Parathyroid adenoma (tissue), 2 donors: ENCODE results near the gene RBBP5.

Experiments used
- H2AFZ ChIP-seq: fragments of 300-600 bp; sonication (generic); one replicate; pipeline ENCODE4 v1.7.0; 2017; ENCODE audit warnings: antibody characterized with exemption, mild to moderate bottlenecking
- H3K27ac ChIP-seq: fragments of 300-600 bp; sonication (generic); one replicate; pipeline ENCODE4 v1.7.0; 2017
- H3K27me3 ChIP-seq: fragments of 300-600 bp; sonication (generic); one replicate; pipeline ENCODE4 v1.7.0; 2017; ENCODE audit warnings: low read length; ENCODE audit not compliant: control insufficient read depth, insufficient read depth
- H3K36me3 ChIP-seq: fragments of 300-600 bp; sonication (generic); one replicate; pipeline ENCODE4 v1.7.0; 2017; ENCODE audit warnings: low read length; ENCODE audit not compliant: control insufficient read depth, insufficient read depth
- H3K4me1 ChIP-seq: fragments of 300-600 bp; sonication (generic); one replicate; pipeline ENCODE4 v1.7.0; 2017; ENCODE audit warnings: control low read depth
- H3K4me2 ChIP-seq: fragments of 300-600 bp; sonication (generic); one replicate; pipeline ENCODE4 v1.7.0; 2017; ENCODE audit warnings: low read length
- H3K4me3 ChIP-seq: fragments of 300-600 bp; sonication (generic); one replicate; pipeline ENCODE4 v1.7.0; 2017; ENCODE audit warnings: low read depth, low read length
- H3K79me2 ChIP-seq: fragments of 300-600 bp; sonication (generic); one replicate; pipeline ENCODE4 v1.7.0; 2017; ENCODE audit warnings: control low read depth
- H3K9ac ChIP-seq: fragments of 300-600 bp; sonication (generic); one replicate; pipeline ENCODE4 v1.7.0; 2017; ENCODE audit warnings: mild to moderate bottlenecking
- H3K9me3 ChIP-seq: fragments of 300-600 bp; sonication (generic); one replicate; pipeline ENCODE4 v1.7.0; 2017; ENCODE audit warnings: low read length; ENCODE audit not compliant: control insufficient read depth
- CTCF ChIP-seq: fragments of 300-600 bp; sonication (generic); IDR thresholded peaks from one replicate; pipeline ENCODE4 v1.7.0; 2017; ENCODE audit warnings: antibody characterized with exemption, mild to moderate bottlenecking
- donor health status: primary hyperparathyroidism.

The RBBP5 gene

GRCh38 chr1:205121660-205122488, at the start of gene RBBP5:
RBBP5 (minus strand) TSS chr1:205121978; CDS start chr1:205121873, 105 bp downstream.
- no peaks in the 10 kb centered on the region for H3K36me3 ChIP-seq
- H2AFZ ChIP-seq, result peak within 1 kb of the TSS; percentile 86
- H3K9ac ChIP-seq, result peak within 1 kb of the TSS; percentile 23
- no peaks in the 10 kb centered on the region for H3K4me1 ChIP-seq
- H3K79me2 ChIP-seq, result peaks cover 19% of the 10 kb centered on the region
- H3K27ac ChIP-seq, result peak within 1 kb of the TSS; percentile 99
- no peaks in the 10 kb centered on the region for H3K9me3 ChIP-seq
- H3K4me3 ChIP-seq, result peak within 1 kb of the TSS; percentile 90
- peak within 1 kb of the TSS; percentile 83 for H3K4me2 ChIP-seq
- TF ChIP-seq CTCF, result peak; percentile 58
- H3K27me3 ChIP-seq, result no peaks in the 10 kb centered on the region

- no peak for TF ChIP-seq CTCF
- H3K9me3 ChIP-seq, result no peaks in the 10 kb centered on the region
- peaks cover 4% of the 10 kb centered on the region for H3K4me1 ChIP-seq
- no peak overlapping the region for H3K9ac ChIP-seq
- no peak overlapping the region for H3K4me3 ChIP-seq
- no peak overlapping the region for H3K4me2 ChIP-seq
- no peaks in the 10 kb centered on the region for H3K36me3 ChIP-seq
- no peaks in the 10 kb centered on the region for H3K27me3 ChIP-seq
- H3K79me2 ChIP-seq, result peaks cover 10% of the 10 kb centered on the region
- H3K27ac ChIP-seq, result no peak overlapping the region
- H2AFZ ChIP-seq, result no peak overlapping the region
Observed at GRCh38 chr1:205171369-205171768, 49.6 kb upstream of the RBBP5 start.

- no peak overlapping the region for H3K9ac ChIP-seq
- H2AFZ ChIP-seq, result no peak overlapping the region
- TF ChIP-seq CTCF, result no peak
- peaks cover 10% of the 10 kb centered on the region for H3K79me2 ChIP-seq
- H3K4me3 ChIP-seq, result no peak overlapping the region
- peaks cover 2% of the 10 kb centered on the region for H3K4me1 ChIP-seq
- H3K9me3 ChIP-seq, result no peaks in the 10 kb centered on the region
- H3K36me3 ChIP-seq, result no peaks in the 10 kb centered on the region
- no peaks in the 10 kb centered on the region for H3K27me3 ChIP-seq
- no peak overlapping the region for H3K27ac ChIP-seq
- H3K4me2 ChIP-seq, result no peak overlapping the region
Observed at GRCh38 chr1:205170532-205171269, 48.9 kb upstream of the RBBP5 start.

- Histone ChIP-seq H3K4me1 (no peaks in the 10 kb centered on the region), H3K4me2 (no peak overlapping the region), H2AFZ (no peak overlapping the region), H3K4me3 (no peak overlapping the region), H3K27ac (no peak overlapping the region), H3K27me3 (no peaks in the 10 kb centered on the region), H3K36me3 (no peaks in the 10 kb centered on the region), H3K9ac (no peak overlapping the region), H3K9me3 (no peaks in the 10 kb centered on the region), H3K79me2 (peaks cover 13% of the 10 kb centered on the region)
- no peak for TF ChIP-seq CTCF
Observed at GRCh38 chr1:205169248-205169647, 47.5 kb upstream of the RBBP5 start.
